OCI-LY3 (cell line): ENCODE data around the gene ZNF275.
"Not testable (repeated sequence)": the region's sequence is repeated elsewhere in the genome, so short reads cannot be mapped to it uniquely, and the experiment has no call there.

ENCODE experiments used
- EZH2phosphoT487 ChIP-seq: fragments of 200-600 bp; shearing (Covaris generic); IDR thresholded peaks from 2 replicates; pipeline ENCODE4 v1.6.1; 2018; ENCODE audit warnings: antibody characterized with exemption, mixed run types, low read depth
- TF ChIP-seq, protein P1 (sequence below): fragments of 200-600, 300-600 bp; sonication (generic); IDR thresholded peaks from 2 replicates; pipeline ENCODE4 v1.5.1; 2014; ENCODE audit warnings: antibody characterized with exemption, low read length, low read depth

DNA sequence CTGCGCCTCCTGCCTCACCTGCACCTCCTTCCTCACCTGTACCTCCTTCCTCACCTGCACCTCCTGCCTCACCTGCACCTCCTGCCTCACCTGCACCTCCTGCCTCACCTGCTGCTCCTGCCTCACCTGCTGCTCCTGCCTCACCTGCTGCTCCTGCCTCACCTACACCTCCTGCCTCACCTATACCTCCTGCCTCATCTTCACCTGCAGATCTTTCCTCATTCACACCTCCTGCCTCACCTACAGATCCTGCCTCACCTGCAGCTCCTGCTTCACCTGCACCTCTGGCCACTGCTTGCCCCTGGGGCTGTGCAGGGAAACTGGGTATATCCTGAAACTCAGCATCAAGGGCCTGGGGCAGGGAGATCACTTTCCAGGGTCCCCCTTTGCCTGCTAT lies 13.9 kb upstream of the ZNF275 start:
- TF ChIP-seq, protein P1, sequence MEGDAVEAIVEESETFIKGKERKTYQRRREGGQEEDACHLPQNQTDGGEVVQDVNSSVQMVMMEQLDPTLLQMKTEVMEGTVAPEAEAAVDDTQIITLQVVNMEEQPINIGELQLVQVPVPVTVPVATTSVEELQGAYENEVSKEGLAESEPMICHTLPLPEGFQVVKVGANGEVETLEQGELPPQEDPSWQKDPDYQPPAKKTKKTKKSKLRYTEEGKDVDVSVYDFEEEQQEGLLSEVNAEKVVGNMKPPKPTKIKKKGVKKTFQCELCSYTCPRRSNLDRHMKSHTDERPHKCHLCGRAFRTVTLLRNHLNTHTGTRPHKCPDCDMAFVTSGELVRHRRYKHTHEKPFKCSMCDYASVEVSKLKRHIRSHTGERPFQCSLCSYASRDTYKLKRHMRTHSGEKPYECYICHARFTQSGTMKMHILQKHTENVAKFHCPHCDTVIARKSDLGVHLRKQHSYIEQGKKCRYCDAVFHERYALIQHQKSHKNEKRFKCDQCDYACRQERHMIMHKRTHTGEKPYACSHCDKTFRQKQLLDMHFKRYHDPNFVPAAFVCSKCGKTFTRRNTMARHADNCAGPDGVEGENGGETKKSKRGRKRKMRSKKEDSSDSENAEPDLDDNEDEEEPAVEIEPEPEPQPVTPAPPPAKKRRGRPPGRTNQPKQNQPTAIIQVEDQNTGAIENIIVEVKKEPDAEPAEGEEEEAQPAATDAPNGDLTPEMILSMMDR: not testable (repeated sequence)
- TF ChIP-seq EZH2phosphoT487: not testable (repeated sequence)
